ENCODE measurements around the gene PBX3.

Gene PBX3

DNA sequence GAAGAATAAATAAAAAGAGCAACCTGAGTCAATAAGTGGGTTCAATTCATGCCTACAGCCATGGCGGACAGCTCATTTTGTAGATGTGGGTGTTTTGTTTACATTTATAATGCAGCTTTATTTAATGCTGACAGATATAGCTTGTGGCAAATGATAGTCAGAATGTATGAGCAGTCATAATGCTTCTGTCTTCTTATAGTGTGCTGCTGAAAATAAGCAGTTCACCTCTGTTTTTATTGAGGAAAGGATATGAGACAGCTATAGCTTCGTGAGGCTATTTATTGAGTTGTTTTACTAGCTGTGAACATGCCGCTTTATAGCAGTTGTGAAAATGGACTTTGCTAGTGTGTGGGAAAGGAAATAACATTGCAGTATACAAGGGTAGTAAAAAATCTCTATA lies 147.4 kb downstream of the PBX3 start:
- TF ChIP-seq, protein P1, sequence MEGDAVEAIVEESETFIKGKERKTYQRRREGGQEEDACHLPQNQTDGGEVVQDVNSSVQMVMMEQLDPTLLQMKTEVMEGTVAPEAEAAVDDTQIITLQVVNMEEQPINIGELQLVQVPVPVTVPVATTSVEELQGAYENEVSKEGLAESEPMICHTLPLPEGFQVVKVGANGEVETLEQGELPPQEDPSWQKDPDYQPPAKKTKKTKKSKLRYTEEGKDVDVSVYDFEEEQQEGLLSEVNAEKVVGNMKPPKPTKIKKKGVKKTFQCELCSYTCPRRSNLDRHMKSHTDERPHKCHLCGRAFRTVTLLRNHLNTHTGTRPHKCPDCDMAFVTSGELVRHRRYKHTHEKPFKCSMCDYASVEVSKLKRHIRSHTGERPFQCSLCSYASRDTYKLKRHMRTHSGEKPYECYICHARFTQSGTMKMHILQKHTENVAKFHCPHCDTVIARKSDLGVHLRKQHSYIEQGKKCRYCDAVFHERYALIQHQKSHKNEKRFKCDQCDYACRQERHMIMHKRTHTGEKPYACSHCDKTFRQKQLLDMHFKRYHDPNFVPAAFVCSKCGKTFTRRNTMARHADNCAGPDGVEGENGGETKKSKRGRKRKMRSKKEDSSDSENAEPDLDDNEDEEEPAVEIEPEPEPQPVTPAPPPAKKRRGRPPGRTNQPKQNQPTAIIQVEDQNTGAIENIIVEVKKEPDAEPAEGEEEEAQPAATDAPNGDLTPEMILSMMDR (IDR thresholded peaks at IDR 0.05; ENCODE audit: control insufficient read depth, extremely low read depth, insufficient read depth): no peak
- peak overlapping the region; percentile 20; the same call in 1 of the 2 replicates for H3K4me3 ChIP-seq (ENCODE audit: low read depth, low read length)
- DNase-seq (ENCODE audit: low read depth): peak; percentile 74

DNA sequence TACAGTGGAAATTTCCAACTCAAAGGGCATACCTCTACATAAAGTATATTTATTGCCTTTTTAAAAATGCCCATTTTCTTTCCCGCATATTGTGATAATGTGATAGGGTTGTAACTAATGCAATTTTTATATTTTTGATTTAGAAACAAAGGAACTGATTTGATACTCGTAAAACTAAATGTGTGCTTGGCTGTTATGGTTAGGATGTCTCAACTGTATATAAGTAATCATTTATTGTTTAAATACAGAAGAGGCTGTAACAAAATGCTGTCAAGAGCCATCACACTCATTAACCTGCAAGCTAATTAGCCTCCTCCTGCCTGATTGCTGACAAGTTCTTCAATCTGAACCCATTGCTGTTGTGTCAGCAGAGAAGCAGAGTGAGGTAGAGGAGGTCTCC lies 149.2 kb downstream of the PBX3 start:
- TF ChIP-seq, protein P1 (IDR thresholded peaks at IDR 0.05; ENCODE audit: control insufficient read depth, extremely low read depth, insufficient read depth): no peak

DNA sequence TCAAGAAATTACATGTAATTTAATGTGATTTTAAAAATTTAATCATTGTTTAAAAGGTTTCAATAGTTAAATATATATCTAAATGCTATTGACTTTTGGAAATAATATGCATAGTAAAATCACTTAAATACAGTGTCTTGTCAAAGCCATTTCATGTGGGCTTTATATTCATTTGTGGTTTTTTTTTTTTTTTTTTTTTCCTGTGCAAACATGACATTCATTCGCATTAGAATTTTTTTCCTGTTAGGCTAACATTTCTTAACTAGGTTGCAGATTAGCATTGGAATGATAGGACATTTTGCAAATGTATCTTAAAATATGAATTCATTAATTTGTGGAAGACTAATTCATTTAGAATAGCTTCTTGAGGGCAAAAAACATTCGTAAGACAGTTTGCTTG lies 149.8 kb downstream of the PBX3 start:
- DNase-seq (ENCODE audit: low read depth): no peak
- TF ChIP-seq, protein P1 (IDR thresholded peaks at IDR 0.05; ENCODE audit: control insufficient read depth, extremely low read depth, insufficient read depth): no peak
- H3K4me3 ChIP-seq (ENCODE audit: low read depth, low read length): no peak overlapping the region

More for the DNA sequence above, 149.2 kb downstream of the PBX3 start:
- DNase-seq (ENCODE audit: low read depth): no peak
- no peak overlapping the region for H3K4me3 ChIP-seq (ENCODE audit: low read depth, low read length)

DNA sequence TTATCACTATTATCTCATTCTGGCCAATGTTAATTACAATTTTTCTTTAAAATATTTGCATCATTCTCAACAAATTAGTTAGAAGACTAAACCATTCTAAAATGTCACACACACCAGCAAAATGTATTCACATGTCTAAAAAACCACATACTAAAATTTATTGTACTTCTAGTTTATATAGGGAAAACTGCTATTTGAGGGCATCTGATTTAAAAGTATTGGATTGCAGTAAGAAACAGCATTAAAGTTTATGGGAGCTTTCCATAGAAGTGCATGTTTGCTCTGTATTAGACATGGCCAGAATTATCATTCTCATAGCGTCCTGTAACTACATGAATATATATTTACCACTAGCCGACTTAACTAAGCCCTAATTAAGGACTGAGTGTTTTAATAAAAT lies 150.3 kb downstream of the PBX3 start:
- no peak overlapping the region for H3K4me3 ChIP-seq (ENCODE audit: low read depth, low read length)
- no peak for DNase-seq (ENCODE audit: low read depth)
- TF ChIP-seq, protein P1 (IDR thresholded peaks at IDR 0.05; ENCODE audit: control insufficient read depth, extremely low read depth, insufficient read depth): no peak

DNA sequence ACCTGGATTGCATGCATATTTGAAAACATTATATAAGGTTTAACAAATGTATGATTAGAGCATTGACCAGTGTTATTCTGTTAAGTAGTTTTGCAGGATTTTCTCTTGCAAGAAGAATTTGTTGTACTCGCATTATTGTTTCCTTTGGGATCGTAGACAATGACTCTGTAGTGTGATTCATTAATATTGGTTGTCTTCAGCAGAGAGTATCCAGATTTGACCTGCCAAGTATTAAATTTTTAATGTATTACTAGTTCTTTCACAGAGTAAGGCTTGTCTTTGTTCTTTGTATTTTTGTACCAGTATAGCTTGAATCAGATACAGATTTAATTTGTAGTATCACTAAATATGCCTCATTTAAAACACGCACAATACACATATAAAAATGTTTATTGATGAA lies 155.0 kb downstream of the PBX3 start:
- DNase-seq (ENCODE audit: low read depth): no peak
- TF ChIP-seq, protein P1 (IDR thresholded peaks at IDR 0.05; ENCODE audit: control insufficient read depth, extremely low read depth, insufficient read depth): no peak
- H3K4me3 ChIP-seq (ENCODE audit: low read depth, low read length): no peak overlapping the region

DNA sequence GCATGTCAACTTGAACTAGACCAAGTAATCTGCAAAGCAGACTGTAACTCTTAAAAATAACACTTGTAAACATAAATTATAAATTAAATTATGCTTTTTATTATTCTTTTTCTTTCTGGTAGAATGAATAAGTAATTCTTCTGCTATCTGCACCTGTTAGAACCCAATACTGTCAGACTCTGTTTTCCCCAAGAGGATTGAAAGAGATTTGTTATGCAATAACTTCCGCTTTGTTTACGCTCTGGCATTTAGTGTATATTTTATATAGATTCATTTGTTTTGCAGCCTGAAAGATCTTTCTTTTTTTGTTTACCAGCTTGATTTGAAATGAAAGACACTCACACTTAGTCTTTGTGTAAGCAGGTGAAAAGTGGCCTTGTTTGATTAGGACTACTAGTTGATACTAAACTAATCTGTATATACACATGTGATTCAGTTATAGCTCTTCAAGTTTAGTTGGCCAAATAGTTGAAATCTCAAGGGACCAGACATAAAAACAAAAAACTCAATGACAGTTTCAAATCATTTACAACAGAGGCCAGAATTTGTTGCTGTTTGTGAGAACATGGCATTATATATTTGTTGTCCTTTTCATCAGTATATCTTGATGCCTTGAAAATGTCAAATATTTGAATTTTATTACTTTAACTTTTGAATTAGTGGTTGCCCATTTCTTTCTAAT lies 155.8 kb downstream of the PBX3 start:
- DNase-seq (ENCODE audit: low read depth): no peak
- no peak overlapping the region; the same call in 1 of the 2 replicates for H3K4me3 ChIP-seq (ENCODE audit: low read depth, low read length)
- TF ChIP-seq, protein P1 (IDR thresholded peaks at IDR 0.05; ENCODE audit: control insufficient read depth, extremely low read depth, insufficient read depth): no peak
